BJ (cell line): ENCODE data around the gene TRPM2. TPM values are rescaled to one million over a fixed set of nuclear protein-coding genes. Genes with fewer than 3 reads are reported as not detected.

Source experiments
- CTCF ChIA-PET: fragments of 350-600 bp; formaldehyde crosslinking; extraction: SDS; loops from one replicate; lab custom pipeline; 2021; ENCODE audit warnings: antibody characterized with exemption, inconsistent platforms; lab: Yijun Ruan, JAX
- POLR2A ChIA-PET: fragments of 300-600 bp; sonication (Branson Sonifier 250); formaldehyde crosslinking; extraction: SDS; loops from one replicate; lab custom pipeline; 2021; ENCODE audit warnings: antibody characterized with exemption; lab: Charles Lee
- DNase-seq: peaks from one replicate; pipeline ENCODE4 v3.0.0-alpha.2; 2011; ENCODE audit warnings: low read depth
- H3K27me3 ChIP-seq: 2 replicates; pipeline ENCODE4 v1.6.0; 2011; ENCODE audit warnings: low read length; ENCODE audit not compliant: control insufficient read depth, insufficient read depth
- H3K36me3 ChIP-seq: 2 replicates; pipeline ENCODE4 v1.5.1; 2011; ENCODE audit warnings: low read length; ENCODE audit not compliant: control insufficient read depth, insufficient read depth
- H3K4me3 ChIP-seq: 2 replicates; pipeline ENCODE4 v1.5.1; 2011; ENCODE audit warnings: low read depth, mild to moderate bottlenecking, control low read depth, low read length
- CTCF ChIP-seq: IDR thresholded peaks from 2 replicates; pipeline ENCODE4 v1.5.1; 2011; ENCODE audit warnings: low read depth, mild to moderate bottlenecking, control low read depth, inconsistent platforms, low read length, moderate library complexity; ENCODE audit not compliant: insufficient read depth
- polyA plus RNA-seq: library from polyadenylated mRNA; depleted of rRNA; stranded (reverse); fragments of >200 nt; gene quantifications from 2 replicates; pipeline ENCODE4 v1.2.3, GENCODE V29; 2011

Gene TRPM2
- polyA plus RNA-seq, 1 experiment = not detected

GRCh38 chr21:44332383-44332782 lies 21.0 kb upstream of the TRPM2 start:
- CTCF ChIA-PET = no interaction called here
- Histone ChIP-seq H3K4me3 (no peak overlapping the region), H3K36me3 (peaks cover 8% of the 10 kb centered on the region), H3K27me3 (no peaks in the 10 kb centered on the region)
- DNase-seq = no peak
- POLR2A ChIA-PET = no interaction called here
- no peak for TF ChIP-seq CTCF

GRCh38 chr21:44332965-44333364 lies 20.5 kb upstream of the TRPM2 start:
- Histone ChIP-seq H3K36me3 (peaks cover 7% of the 10 kb centered on the region), H3K4me3 (no peak overlapping the region), H3K27me3 (no peaks in the 10 kb centered on the region)
- CTCF ChIA-PET = interaction anchor here (0.7 kb wide), 1 partner anchor 35 kb away, joined by 3 read pairs; no protein-coding TSS in a partner anchor
- POLR2A ChIA-PET = no interaction called here
- no peak for DNase-seq
- no peak for TF ChIP-seq CTCF

GRCh38 chr21:44333509-44334328 lies 19.7 kb upstream of the TRPM2 start:
- ChIA-PET CTCF (interaction anchor here (0.7 kb wide), 1 partner anchor 36 kb away, joined by 3 read pairs; no protein-coding TSS in a partner anchor), POLR2A (no interaction called here)
- no peak for TF ChIP-seq CTCF
- no peak overlapping the region for H3K4me3 ChIP-seq
- DNase-seq = no peak
- H3K36me3 ChIP-seq = peaks cover 7% of the 10 kb centered on the region
- H3K27me3 ChIP-seq = no peaks in the 10 kb centered on the region

- H3K27me3 ChIP-seq = no peaks in the 10 kb centered on the region
- no peak for DNase-seq
- POLR2A ChIA-PET = no interaction called here
- peaks cover 7% of the 10 kb centered on the region for H3K36me3 ChIP-seq
- CTCF ChIA-PET = no interaction called here
- no peak for TF ChIP-seq CTCF
- no peak overlapping the region for H3K4me3 ChIP-seq
Measured at GRCh38 chr21:44334329-44335030, 18.9 kb upstream of the TRPM2 start.

- Histone ChIP-seq H3K27me3 (no peaks in the 10 kb centered on the region), H3K4me3 (no peak overlapping the region), H3K36me3 (peaks cover 7% of the 10 kb centered on the region)
- TF ChIP-seq CTCF = no peak
- no peak for DNase-seq
- ChIA-PET POLR2A (no interaction called here), CTCF (no interaction called here)
Measured at GRCh38 chr21:44335266-44336059, 18.0 kb upstream of the TRPM2 start.
